ENCODE results near the gene ACO1.

DNA sequence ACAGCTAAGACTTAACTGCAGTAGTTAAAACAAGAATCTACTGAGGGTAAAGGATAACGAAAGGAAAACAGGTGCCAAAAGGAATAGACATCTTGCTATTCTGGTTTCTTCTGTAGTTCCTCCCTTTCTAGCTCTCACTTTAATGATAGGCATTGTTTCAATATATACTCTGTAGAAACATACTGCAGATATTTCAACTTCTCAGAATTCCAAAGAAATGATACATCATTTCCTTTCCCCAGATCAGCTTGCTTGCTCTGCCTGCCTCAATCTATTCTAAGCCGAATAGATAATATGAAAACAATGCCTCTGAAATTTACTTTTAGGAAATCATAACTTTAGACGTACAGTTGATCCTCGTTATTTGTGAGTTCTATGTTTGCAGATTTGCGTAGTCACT, 46.3 kb downstream of the ACO1 start:
- TF ChIP-seq POLR2A (IDR thresholded peaks at IDR 0.05) = no peak
- TF ChIP-seq, protein P1, sequence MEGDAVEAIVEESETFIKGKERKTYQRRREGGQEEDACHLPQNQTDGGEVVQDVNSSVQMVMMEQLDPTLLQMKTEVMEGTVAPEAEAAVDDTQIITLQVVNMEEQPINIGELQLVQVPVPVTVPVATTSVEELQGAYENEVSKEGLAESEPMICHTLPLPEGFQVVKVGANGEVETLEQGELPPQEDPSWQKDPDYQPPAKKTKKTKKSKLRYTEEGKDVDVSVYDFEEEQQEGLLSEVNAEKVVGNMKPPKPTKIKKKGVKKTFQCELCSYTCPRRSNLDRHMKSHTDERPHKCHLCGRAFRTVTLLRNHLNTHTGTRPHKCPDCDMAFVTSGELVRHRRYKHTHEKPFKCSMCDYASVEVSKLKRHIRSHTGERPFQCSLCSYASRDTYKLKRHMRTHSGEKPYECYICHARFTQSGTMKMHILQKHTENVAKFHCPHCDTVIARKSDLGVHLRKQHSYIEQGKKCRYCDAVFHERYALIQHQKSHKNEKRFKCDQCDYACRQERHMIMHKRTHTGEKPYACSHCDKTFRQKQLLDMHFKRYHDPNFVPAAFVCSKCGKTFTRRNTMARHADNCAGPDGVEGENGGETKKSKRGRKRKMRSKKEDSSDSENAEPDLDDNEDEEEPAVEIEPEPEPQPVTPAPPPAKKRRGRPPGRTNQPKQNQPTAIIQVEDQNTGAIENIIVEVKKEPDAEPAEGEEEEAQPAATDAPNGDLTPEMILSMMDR (IDR thresholded peaks at IDR 0.05) = no peak

Data from thyroid gland (tissue), 4 donors.